GM19240 (cell line): Measurements from ENCODE around the gene DNAH14.

Experiments
- DNase-seq: peaks from one replicate; pipeline ENCODE4 v3.0.0; 2011; ENCODE audit warnings: low spot score; ENCODE audit not compliant: insufficient read length

Gene DNAH14

DNA sequence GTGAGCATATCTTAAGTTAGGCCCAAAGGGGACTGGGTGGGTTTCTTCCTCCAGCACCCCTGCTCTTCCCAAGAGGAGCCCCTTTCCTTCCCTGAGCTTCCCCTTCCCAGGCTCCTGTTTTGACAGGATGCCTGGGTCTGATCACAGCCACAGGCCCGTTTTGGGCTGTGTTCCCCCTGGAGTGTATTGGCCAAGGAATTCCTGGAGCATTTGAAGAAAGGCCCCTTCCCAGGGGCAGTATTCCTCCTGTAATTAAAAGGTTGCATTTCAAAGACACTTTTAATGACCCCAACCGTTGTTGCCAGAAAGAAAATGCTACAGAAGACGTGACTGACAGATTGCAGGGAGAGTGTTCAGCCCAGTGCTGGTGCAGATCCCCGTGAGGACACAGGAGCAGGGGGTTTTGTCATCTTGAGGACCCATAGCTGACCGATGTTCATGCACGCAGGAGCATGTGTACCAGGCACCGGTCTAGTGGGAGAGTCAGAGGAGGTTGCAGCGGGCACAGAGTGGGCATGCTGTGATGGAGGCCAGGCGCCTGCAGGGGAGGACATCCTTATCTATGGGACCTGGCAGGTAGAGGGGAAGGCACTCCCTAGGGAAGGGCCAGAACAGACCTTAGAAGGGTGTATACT lies 517.6 kb downstream of the DNAH14 start:
- DNase-seq: no peak

- DNase-seq: no peak
These were observed 518.2 kb downstream of the DNAH14 start for GRCh38 chr1:225447650-225448089.

- no peak for DNase-seq
These were observed 518.8 kb downstream of the DNAH14 start for GRCh38 chr1:225448146-225448805.
